GM19238 (cell line): Measurements from ENCODE around the gene MCC.
A peak's percentile ranks its signal among the peaks of the same experiment; 100 is the strongest.
"Not testable (repeated sequence)": the region's sequence is repeated elsewhere in the genome, so short reads cannot be mapped to it uniquely, and the experiment has no call there.

Experiments
- DNase-seq: peaks from one replicate; pipeline ENCODE4 v3.0.0; 2011; ENCODE audit warnings: low spot score; ENCODE audit not compliant: insufficient read length

Gene MCC

DNA sequence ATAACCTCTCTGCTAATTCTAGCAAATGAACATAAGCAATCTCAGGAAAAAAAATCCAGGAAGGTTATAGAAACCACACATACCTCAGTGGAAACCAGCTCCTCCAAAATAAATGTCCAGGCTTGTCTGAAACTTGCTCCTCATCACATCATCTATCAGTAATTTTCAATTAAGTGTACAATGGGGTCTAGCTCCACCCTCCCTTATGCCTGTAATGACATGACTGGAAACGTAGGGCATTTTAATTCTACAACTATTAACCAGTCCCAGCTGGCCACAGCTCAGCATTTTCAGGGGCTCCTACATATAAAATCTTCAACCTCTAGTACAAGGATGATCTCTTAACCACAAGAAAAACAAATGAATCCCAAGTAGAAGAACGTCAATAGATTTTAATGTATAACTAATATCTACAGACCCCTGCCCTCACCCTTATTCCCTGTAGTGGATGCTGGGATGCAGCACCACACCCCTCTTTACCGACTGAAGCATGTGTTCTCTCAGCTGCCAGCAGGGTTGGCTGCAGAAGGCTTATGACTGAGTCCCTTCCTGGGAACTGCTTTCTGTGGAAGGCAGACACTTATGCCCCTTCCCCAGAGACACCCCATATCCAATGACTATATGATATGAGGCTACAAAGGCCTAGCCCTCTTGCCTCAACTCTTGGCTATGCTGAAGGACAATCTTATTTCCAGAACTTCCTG lies 60.2 kb downstream of the MCC start:
- no peak for DNase-seq

DNA sequence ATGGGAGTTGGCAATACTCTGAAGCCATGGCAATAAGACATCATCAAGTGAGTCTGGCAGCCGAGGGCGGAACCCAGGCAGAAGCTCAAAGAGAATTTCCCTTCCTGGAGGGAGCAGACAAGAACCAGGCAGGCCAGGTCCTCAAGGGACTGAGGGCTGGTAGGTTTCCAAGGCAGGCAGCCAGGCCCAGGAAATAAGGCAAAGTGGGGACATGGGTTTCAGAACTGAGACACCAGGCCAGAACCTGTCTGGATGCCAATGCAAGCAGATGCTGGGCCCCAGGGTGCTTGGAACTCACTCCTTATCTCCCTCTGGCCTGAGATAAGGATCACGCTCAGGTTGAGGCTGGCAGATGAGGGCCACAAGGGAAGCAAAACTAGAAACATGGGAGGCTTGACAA lies 62.3 kb downstream of the MCC start:
- no peak for DNase-seq

GRCh38 chr5:113421693-113422092 lies 66.6 kb downstream of the MCC start:
- no peak for DNase-seq

- DNase-seq: no peak
These were observed 82.7 kb downstream of the MCC start for GRCh38 chr5:113405530-113405929.

GRCh38 chr5:113404269-113404668 lies 84.0 kb downstream of the MCC start:
- no peak for DNase-seq

- DNase-seq: not testable (repeated sequence)
These were observed 90.3 kb downstream of the MCC start for GRCh38 chr5:113397986-113398385.

DNA sequence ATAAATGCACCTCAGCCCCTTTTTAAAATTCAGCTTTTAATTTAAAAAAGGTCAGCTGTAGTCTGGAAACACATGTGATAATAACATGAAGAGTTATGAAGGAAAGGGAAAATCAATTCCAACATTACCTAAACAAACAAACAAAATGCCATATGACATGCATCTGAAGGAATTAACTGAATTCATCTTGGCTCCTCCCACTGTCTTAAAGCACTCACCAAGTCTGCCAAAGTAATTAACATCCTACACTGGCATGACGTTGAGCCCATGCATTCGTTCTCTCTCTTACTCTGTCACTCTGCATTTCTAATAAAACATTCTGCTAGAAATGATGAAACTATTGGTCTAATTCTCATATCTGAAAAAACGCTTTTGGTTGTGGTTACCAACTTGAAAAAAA lies 91.2 kb downstream of the MCC start:
- DNase-seq: no peak

DNA sequence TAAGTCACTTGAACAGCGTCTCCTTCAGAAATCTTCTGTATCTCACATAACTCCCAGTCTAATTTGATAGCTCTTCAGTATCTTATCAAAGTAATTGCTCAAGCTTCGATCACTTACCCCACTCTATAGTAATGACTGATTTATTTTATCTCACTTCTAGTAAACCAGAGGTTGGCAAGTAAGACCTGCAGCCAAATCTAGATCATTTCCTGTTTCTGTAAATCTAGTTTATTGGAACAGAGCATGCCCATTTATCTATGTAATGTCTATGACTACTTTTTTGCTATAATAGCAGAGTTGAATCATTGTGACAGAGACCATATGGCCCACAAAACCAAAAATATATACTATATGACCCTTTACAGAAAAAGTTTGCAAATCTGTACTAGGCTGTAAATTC lies 93.6 kb downstream of the MCC start:
- no peak for DNase-seq

DNA sequence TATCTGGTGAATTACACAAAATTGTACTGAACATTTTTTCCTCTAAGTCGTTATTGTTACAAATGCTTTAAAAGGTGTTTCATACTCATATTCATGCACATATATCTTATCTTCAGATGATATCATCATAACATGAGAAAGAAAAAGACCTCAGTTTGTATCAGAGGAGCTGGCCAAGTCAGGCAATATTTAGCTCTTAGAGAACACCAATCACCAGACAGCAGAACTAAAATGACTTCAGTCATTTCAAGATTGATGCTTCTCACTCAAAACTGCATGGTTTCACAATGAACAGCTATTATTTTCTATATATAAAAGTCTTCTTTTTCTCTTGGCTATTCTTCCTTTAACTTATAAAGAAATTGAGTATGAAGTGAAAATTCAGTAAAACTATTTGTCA lies 98.0 kb downstream of the MCC start:
- DNase-seq: no peak

DNA sequence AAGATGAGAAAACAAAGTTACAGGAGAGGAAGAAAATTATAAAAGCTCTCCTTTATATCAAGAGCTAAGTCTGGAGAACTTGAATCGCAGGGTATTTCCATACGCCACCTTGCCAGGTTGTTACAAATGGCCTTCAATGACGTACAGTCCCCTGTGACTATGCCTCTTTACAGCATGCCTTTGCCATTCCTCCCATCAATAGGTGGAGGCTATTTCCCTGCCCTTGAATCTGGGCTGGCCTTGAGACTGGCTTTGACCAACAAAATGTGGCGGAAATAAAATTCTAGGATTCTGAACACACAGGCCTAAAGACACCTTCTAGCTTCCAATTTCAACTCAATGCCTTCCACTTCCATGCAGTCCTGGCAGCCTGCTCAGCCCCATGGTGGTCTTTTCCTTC lies 99.1 kb downstream of the MCC start:
- DNase-seq: no peak

GRCh38 chr5:113387844-113388243 lies 100.4 kb downstream of the MCC start:
- DNase-seq: no peak

DNA sequence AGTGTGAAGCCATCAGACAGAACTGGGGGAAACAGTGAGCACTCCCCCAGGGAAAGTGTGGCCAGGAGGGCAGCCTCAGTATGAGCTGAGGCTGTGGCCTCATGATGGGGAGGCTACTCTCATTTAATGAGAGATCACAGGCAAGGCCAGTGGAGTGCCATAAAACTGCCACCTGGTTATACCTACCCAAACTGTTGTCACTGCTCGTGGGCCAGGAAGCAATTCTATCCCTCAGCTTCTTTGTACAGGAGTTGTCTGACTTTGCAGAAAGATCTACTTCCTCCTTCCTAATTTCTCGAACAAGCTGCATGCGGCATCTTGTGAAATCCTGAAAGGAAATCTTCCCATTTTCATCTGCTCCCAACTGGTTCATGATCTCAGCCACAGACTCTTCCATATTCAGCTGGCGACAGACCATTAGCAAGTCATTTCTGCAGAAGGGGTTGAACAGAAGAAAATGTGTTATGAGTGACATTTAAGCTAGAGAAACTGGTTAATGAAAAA lies 103.4 kb downstream of the MCC start:
- DNase-seq: no peak

- no peak for DNase-seq
These were observed 105.5 kb downstream of the MCC start for GRCh38 chr5:113382731-113383130.

- DNase-seq: no peak
These were observed 106.5 kb downstream of the MCC start for GRCh38 chr5:113381791-113382190.

GRCh38 chr5:113380807-113381326 lies 107.4 kb downstream of the MCC start:
- no peak for DNase-seq

- no peak for DNase-seq
These were observed 108.1 kb downstream of the MCC start for GRCh38 chr5:113379936-113380806.

DNA sequence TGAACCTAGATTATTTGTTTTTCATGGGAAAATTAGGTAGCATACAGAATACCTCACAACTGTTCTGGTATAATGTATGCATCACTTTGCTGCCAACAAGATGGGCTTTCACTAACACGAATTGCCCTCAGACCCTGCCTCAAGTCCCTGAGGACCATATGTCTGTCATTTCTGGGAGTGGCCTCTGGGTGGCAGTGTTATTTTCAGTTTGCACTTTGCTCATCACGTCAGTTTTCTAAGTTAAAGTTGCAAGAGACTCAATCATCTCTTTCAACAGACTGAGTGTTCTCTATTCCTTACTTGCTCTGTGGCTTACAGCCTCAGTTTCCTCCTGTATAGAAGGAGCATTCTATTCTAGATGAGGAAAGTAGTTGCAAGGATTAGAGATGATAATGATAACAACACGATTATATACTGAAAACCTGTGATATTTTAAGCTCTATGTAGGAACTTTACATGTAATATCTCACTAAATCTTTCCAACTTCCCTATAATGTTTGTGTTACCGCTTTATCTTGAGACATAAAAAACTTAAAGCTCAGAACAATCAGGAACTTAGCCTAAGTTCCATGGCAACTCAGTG lies 109.2 kb downstream of the MCC start:
- peak; percentile 35 for DNase-seq

DNA sequence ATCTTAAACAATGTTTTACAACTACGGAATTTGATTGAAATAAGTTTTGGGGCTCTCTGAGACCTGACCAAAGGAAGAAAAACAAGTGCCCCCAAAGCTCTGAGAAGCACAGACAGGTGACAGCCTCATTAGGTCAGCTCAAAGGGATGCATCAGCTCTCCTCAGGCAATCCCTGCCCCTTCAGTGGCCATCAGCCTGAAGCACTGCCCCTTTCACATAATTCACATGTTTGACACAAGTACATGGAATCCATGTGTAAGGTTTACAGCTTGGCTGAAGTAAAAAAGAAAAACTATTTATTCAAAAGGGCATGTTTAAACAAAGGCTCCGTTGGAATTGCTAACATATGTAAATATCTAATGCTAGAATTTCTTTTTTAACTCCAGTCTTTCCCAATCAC lies 109.7 kb downstream of the MCC start:
- DNase-seq: no peak

DNA sequence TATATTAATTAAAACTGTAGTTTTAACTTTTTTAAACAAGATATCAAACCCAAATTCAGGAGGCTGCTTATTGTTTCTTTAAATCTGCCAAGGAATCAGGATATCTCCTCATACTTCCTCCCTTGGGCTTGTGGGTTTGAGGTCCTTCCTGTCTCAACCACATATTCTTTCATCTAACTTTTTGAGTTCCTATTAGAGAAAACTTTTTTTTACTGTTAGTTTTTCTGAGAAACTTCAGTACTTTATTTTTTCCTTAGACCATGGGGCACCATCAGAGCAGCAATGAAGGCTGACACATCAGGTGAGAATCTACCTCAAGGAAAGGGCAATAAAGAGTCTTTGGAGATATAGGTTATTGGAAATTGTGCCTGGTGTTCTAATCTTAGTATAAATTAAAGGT lies 110.2 kb downstream of the MCC start:
- DNase-seq: no peak

- DNase-seq: no peak
These were observed 111.6 kb downstream of the MCC start for GRCh38 chr5:113376640-113377039.

DNA sequence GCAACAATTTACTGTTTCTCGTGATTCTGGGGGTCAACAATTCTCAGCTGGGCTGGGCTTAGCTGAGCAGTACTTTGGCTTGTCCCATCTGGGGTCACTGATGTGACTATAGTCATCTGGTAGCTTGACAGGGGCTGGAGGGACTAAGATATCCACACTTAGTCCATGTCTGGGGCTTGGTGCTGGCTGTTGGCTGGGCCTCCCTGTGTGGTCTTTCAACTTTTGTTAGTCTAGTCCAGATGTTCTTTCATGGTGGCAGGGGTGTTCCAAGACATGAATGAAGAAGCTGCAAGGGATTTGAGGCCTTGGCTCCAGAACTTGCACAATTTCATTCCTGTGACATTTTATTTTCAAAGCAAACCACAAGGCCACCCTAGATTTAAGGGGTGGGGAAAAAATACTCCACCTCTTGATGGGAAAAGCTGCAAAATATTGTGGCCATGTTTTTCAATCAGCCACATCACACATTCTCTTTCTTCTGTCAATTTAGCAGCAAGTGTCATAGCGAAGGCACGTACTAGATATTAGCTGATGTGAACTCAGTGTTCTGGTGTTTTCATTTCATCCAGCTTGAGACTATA lies 112.7 kb downstream of the MCC start:
- no peak for DNase-seq

DNA sequence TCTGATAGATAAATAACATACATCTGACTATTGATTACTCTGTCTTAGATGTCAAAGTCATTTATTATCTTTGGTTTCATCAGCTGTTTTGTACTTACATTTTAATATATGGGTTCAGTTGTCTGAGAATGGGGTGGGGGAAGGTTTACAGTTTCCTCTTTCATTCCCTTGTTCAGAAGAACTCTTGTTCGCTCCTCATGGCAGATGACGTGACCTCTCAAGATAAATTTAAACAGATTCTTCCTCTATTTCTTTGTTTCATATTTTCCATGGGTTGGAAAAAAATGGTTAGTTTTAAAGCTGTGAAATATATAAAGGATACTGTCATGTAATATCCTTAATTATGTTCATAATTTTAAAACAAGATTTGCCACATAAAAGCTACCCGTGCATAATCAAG lies 114.8 kb downstream of the MCC start:
- no peak for DNase-seq
